Fibroblast of peridontal ligament (primary cell): Measurements from ENCODE around the gene FHIT.
"Not testable (repeated sequence)": the region's sequence is repeated elsewhere in the genome, so short reads cannot be mapped to it uniquely, and the experiment has no call there.

Experiments
- DNase-seq: peaks from one replicate; pipeline ENCODE4 v3.0.0-alpha.2; 2010; ENCODE audit errors: extremely low read depth

FHIT gene

DNA sequence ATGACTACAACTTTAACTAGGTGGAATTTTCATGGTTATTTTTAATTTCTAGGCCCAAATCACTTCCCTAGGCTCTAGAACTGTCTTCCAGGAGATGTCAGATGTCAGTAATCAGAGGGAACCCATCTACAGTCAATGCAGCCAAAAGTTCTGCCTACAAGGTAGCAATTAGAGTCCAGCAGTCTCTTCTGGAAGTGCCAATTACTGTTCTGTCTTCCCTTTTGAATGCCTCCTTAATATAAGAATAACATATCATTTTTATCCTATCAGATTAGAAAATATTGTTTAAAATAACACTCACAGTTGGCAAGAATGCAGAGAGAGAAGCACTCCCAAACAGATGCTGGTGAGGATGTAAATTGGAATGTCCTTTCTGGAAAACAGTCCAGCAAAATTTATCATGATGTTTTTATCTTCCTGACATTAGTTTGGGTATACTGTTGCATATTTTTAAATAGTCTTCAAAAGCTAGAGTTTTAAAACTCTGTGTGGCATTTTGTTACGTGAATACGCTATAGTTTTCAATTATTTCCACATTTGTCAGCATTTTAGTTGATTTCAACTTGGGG, 543.7 kb downstream of the FHIT start:
- no peak for DNase-seq

DNA sequence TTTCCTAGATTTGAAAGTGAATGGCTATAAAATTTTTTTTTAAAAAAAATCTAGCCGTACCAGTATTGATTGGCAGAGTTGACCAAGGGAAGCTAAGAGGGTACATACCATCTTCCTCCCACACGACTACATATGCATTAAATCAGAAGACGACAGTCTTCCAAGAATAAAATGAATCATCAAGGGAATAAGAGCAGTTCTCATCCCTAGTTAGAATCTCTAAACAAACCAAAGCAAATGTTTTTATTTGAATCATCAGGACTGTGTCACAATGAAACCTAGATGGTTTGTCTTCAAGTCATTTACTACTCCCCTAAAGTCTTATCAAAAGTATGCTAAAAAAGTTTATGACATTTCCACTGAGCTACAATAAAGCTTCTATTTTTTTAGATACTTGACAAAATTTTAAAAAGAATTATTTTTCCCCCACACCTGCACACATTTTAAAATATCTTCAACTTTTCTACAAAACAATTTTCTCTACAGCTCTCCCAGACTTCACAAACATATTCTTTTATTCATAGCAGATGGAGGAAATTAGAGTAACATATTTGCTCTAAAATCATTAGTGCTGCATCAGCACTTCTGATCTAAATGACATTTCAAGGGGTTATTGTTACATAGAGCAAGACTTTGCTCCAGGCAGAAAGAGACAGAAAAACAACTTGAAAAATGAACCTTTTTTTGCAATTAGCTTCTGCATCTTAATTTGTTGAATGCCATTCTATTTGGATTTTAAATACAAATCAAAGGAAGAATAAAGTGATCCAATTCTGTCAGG, 547.1 kb downstream of the FHIT start:
- DNase-seq = peak; percentile 0

DNA sequence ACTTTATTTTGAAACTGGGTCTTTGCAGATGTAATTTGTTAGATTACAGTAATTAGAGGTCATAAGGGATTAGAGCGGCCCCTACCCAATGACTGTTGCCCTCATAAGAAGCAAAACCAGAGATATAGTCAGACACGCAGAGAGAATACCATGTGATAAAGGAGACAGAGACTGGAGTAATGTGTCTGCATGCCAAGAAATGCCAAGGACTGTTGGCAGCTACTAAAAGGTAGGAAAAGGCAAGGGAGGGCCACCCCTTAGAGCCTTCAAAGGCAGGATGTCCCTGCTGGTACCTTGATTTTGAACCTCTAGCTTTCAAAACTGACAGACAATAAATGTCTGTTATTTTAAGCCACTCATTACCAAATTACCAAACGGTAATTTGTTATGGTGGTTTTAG, 548.2 kb downstream of the FHIT start:
- no peak for DNase-seq

DNA sequence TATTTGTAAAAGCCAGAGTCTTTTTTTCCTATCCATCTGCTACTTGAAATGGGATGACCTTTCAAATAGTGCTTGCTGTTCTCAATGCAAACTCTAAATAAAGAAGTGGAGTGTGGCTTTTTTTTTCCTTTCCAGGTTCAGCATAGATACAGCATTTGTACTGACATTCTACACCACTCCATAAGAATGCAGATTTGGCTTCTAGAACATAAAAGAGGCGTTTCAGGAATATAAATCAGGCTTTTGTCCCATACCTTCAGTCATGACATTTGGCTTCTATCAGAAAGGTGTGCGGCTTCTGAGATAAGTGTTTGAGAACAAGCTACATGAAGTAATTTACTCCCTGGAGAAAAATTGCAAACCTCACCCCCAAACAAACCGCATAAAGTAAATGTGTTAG, 553.1 kb downstream of the FHIT start:
- DNase-seq = no peak

- DNase-seq = no peak
Measured at GRCh38 chr3:60697132-60697531, 554.1 kb downstream of the FHIT start.

DNA sequence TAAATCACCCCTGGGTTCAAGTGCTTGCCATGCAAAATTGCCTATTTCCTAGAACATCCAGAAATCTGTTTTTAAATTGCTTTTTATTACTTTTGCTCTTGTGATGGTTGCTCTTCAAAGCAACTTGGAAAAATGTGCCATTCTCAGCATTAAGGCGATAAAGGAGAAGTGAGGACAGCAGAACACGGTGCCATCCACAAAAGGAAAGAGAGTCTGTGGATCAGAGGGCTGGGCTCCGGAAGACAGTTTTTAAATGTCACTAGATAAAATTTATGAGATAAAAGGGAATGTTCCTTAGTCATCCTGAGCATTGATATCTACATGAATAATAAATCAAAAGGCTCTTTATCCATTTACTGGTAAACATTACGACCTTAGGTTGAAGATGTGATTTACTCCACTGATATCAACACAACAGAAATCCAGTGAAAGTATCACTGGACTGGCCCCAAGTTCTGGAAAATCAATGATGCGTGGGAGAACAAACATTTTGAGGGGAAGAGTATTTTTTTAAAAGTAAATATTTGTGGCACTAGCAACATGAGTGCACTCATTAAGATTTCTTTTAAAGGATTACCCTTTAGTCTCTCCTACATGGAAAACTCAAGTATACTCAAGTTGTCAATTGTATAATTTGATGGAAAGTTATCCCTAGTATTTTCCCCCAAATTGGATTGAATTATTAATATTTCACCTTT, 554.7 kb downstream of the FHIT start:
- no peak for DNase-seq

GRCh38 chr3:60675424-60675823, 575.8 kb downstream of the FHIT start:
- DNase-seq = no peak

DNA sequence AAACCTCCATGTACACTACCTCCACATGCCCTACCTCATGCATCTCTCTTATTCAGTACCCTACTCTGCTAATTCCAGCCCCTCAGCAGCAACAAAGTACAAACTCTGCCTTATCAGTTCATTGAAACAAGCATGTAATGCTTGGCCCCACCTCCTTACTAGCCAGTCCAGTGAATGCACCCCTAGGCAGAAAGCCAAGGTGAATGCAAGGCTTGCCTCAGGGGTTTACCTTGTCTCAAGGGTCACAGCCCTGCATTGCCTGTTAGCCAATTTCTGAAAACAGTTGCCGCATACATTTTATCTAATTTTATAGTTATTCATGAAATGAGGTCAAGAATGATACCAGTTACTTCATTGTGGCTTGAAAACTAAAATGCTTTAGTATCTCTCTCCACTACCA, 576.4 kb downstream of the FHIT start:
- DNase-seq = no peak

DNA sequence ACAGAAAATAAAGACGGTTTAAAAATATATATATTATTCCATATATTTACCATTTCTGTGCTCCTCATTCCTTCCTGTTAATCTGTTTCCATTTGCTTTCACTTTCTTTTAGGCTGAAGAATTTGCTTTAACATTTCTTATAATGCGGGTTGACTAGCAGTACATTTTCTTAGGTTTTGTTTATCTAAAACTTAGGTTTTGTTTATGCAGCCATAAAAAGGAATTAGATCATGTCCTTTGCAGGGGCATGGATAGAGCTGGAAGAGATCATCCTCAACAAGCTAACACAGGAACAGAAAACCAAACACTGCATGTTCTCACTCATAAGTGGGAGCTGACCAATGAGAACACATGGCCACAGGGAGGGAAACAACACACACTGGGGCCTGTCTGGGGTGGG, 578.1 kb downstream of the FHIT start:
- DNase-seq = no peak

- not testable (repeated sequence) for DNase-seq
Measured at GRCh38 chr3:60672337-60672736, 578.9 kb downstream of the FHIT start.

DNA sequence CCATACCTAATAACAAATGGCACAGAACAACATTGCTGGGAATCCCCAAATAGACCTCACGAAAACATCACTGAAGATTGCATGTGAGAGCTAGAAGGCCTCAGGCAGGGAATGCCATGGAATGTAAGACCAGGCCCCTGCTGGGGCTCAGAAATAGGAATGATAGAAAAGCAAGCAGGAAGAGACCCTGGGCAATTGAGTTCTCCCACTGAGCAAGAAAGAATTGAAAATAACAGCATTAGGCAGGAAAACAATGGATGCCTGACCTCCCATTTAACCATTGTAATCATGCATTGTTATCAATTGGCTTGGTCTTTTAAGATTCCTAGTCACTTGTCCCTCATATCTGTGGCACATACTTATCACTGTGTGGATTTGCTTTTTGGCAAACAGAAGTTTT, 581.6 kb downstream of the FHIT start:
- DNase-seq = no peak

DNA sequence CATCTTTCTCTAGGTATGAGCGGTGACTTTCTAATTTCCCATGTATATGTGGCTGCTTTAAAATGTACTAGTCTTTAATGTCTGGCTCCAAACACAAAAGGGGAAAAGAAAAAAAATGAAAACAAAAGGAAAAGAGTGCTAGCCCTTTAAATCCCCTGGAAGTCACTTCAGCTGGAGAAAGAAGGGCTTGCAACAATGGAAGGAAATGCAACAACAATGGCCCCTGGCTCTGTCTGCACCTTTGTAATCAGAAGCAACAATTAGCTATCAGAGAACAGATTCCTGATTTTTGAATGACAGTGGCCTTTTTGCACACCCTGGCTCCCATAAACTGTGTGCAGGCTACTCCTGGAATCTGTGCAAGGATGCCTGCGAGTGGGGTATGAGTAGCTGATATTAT, 591.2 kb downstream of the FHIT start:
- no peak for DNase-seq

GRCh38 chr3:60659098-60659497, 592.2 kb downstream of the FHIT start:
- DNase-seq = no peak

GRCh38 chr3:60657972-60658371, 593.3 kb downstream of the FHIT start:
- DNase-seq = no peak

DNA sequence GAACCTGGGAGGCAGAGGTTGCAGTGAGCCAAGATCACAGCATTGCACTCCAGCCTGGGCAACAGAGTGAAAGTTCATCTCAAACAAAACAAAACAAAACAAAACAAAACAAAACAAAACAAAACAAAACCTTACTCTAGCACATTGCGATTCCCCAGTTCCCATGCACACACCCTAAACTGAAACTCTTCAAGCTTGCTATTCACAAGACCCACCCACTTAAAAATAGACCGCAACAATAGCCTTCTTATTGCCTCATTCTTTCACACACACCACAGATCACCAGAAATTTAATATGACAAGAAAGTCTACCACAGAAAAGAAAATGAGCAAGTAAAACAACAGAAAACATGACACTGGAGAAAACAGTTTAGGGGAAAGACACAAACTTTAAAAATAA, 598.4 kb downstream of the FHIT start:
- DNase-seq = no peak

GRCh38 chr3:60651799-60652198, 599.5 kb downstream of the FHIT start:
- DNase-seq = no peak

GRCh38 chr3:60650171-60650570, 601.1 kb downstream of the FHIT start:
- no peak for DNase-seq

GRCh38 chr3:60645801-60646200, 605.5 kb downstream of the FHIT start:
- DNase-seq = no peak

DNA sequence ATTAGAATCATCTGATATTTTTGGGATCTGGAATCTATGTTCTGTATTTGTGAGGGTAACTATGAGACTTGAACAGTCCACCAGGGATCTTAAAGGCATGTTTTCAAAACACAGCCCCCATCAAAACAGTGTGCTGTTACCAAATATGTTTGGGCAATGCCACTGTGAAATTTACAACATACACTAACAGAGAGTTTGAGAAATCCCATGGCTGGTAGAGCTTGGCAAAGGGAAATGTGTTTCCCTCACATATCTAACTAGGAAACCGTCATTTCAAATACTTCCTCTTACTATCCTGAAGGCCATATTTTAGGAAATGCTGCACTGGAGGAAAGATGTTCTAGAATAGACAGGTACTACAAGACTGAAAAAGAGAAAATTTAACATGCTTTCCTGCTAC, 607.4 kb downstream of the FHIT start:
- no peak for DNase-seq

GRCh38 chr3:60641354-60641753, 609.9 kb downstream of the FHIT start:
- DNase-seq = no peak

- DNase-seq = no peak
Measured at GRCh38 chr3:60636846-60637245, 614.4 kb downstream of the FHIT start.

GRCh38 chr3:60633644-60634043, 617.6 kb downstream of the FHIT start:
- DNase-seq = peak; percentile 3

DNA sequence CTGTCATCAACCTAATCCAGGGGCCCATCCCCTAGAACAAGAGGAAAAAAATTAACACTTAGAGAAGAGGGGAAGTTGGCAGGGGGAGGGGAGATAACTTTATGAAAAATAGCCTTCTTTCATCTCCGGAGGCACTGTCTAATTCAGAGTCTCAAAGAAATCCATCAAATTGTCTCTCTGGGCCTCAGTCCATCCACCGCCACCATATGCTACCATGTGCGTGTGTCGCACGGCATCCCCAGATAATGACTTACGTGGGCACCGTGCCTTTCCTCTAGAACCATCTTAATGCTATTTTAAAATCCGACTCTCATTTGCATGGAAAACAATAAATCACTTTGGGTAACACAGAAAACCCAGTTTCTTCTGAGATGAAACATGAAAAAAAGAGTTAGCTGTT, 619.7 kb downstream of the FHIT start:
- no peak for DNase-seq
